GM18508 (cell line): ENCODE results near the gene GALNT2.

Experiments
- ATAC-seq: cut with Tn5 transposase; IDR thresholded peaks from one replicate; pipeline ENCODE4 v1.9.1; 2021; ENCODE audit warnings: moderate number of reproducible peaks; ENCODE audit not compliant: insufficient read depth, unreplicated experiment

GALNT2 gene

DNA sequence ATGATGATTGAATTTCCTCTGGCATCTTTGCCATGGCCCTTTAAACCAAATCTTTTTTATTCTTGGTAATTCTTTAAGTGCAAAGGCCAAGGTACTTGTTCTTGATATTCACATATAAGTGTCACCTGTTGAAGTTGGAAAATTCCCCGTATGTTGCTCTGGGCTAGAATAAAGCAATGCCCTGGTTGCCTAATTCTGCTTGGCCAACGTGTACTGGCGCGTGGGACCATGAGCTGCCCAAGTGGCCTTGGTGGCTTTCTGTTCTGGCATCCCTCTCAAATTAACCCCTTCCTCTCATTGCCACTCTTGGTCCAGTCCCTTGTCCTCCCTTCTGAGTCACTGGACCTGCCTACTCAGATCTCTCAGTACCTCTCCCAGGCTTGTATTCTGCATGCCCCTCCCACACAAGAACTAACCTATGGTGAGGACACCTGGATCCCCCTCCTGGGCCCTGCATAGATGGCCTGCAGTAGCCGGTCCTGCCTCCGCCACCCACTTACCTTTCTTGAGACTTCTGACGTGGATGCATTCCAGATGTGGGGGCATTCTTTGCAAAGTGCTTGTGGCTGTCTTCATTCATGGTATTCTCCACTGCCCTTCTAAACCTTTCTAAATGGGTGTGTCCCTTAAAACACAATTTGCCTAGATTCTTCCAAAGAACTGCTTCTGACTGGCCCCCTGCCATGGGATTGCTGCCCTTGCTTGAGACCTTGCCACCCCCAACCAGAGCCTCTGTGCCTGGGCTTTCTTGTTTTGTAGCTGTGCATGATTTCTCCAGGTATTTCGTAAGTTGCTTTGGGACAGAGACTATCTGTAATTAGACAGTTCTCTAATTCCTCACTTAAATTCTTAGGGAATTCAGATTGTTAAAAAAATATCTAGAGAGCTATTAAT lies 152.4 kb downstream of the GALNT2 start:
- ATAC-seq, result no peak

DNA sequence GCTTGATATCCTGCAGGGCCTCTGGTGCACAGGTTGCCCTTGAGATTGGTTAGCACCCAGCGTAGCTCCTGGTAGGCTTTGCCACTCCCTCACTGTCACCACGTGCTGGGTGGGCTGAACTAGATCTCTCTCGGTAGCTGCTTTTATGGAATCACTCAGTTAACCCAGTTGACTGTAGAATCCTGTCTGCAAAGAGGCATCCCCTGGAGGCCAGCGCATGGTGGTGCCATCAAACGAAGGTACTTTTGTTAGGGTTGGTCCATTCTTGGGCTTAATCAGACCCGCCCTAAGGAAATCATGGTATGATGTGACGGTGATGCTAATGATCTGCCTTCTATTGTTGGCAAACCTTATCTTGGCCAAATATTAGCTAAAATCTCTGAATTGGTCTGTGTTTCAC lies 153.4 kb downstream of the GALNT2 start:
- ATAC-seq, result no peak

DNA sequence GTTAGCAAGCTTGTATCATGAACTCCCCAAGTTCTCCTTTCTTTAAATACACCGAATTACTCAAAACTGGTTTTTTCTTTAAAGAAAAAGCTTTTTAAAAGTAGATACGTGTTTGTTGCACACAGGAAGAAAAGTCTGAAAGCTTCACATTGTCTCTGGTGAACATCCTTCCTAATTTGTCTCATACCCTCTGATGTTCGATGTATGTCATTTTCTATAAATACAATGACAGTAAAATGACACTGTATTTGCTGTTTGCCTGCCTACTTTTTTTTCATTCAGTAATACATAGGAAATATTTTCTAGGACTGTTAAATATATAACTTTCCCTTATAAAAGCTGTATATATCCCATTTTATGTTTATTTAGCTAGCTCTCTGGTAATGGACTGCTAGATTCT lies 153.9 kb downstream of the GALNT2 start:
- ATAC-seq, result no peak

DNA sequence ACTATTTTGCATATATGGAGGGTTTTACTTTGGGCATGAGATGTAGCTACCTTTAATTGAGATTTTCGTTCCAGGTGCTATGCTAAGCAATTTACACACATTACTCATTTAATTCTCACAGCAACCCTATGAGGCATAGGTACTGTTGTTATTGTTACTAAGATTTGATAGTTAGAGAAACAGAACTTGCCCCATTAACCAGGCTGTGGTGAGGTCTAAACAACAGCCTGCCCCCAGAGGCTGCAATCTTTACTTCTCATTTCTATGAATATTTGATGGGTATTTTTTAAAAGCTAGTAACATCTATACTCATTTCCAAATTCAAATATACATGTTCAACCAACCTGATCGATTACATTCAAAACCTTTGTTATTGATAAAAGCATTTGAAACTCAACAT lies 155.6 kb downstream of the GALNT2 start:
- ATAC-seq, result no peak

DNA sequence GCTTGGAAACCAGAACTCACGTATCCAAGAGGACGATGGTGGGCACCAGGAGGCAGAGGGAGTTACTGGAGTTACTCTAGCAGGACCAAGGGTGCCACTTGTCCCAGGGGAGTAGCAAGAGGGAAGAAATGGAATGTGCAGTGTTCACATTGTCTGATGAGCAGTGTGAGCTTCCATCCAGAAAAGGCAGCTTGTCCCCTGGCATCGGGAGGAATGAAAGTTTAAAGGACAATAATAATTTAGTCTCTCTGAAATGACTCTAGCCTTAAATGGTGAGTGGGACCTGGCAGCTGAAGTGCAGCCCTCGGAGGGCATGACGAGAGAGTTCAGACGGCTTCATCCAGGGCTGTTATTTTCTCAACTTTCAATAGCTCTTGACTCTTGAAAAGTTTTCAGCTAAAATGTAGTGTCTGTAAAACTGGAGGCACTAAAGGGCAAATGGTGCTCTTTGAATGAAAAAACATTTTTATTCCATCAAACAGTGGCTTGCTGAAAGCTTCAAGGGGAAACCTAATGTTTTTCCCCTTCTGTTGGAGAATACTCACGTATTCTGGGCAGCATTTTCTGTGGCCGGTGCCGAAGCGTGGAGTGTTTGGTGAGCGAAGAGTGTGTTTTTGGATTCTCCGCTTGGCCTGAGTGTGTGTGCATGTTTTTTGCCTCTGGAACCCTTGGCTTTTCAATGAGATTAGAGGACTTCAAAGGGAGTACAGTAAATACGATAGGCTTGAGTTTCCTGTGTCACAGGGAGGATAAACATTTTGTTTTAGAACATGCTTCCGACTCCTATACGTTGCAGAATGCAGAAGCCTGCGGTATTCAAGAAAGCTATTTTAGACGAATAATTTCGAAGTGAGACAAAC lies 157.3 kb downstream of the GALNT2 start:
- no peak for ATAC-seq

DNA sequence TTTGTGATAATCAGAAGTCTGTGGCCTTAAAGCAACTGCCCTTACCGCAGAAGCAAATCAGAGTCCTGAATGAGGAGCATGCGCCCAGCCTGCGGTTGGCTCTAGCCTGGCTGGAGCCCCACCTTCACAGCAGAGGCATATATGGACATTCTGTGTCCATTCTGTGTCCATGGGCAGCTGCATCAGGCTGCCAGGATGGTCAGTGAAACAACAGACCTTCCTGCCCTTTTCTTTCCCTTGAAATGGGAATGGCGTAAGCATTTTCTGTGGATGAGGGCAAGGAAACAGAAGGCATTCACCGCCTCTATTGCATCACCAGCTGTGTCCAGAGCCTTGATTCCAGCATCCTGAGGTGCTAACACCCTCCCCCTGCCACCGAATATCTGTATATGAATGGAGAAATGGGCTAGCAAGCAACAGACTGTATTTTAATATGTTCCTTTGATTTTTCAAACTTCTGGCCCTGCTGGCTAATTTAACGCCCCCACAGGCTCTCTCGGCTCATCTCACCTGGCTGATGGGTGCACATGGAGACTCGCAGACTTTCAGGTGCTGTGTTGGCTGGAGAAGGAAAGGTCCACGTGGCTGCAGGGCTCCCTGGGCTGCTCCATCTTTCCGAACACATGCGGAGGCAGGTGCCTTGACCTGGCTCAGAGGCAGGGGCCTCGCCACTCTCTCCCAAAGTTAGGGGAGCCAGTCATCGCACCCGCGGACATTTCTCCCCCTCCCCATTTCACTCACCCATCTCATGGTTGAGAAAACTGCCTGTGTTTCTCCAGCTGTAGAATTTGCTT lies 159.2 kb downstream of the GALNT2 start:
- ATAC-seq, result no peak

DNA sequence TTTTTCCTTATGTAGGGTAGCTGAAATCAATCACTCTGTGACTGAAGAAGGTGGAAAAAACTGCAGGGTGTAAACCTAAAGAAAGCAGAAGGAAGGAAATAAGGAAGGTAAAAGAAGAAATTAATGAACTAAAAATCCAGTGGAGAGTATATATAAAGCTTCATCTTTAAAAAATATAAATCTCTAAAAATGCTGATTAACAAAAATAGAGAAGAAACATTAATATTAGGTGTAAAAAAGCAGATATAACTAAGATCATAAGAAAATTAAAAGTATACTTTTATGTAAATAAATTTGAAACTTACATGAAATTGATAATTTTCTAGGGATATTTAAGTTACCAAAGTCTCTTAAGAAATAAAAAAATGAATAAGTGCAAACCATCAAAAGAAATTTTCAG lies 159.8 kb downstream of the GALNT2 start:
- no peak for ATAC-seq

DNA sequence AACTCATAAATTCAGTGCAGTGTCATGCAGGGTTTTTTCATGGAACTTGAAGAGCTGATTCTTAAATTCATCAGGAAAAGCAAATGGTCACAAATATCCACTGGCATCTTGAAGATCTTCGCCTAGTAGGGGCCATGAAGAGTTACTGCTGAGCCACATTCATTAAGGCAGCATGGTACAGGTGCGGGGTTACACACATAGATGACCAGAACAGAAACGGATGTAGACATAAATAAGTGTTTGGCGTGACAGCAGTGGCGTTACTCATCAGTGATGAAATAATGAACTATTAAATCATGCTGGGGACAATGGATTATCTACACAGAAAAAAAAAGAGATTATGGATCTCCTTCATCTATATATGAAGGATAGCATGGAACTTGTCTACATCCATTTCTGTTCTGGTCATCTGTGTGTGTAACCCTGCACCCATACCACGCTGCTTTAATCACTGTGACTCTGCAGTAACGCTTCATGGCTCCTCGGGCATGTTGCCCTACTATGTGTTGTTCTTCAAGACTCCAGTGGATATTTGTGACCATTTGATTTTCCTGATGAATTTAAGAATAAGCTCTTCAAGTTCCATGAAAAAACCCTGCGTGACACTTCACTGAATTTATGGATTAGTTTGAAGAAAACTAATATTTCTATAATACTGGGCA lies 161.3 kb downstream of the GALNT2 start:
- no peak for ATAC-seq

DNA sequence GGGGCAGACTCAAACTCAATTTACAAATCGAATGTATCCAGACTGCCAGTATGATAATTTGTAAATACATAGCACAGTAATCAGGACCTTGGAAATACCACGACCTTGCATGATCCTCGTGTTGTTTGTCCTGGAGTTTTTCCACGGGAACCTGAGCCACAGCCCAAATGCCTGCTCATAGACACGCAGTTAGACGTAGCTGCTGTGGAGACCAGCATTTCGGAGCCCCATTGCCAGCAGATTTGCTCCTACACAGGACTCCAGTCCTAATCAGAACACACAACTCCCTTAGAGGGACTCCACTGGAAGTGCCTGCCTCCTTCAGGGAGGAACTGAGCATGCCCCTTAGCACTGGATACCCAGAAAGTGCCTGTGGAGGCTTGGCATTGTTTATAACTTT lies 163.2 kb downstream of the GALNT2 start:
- no peak for ATAC-seq

DNA sequence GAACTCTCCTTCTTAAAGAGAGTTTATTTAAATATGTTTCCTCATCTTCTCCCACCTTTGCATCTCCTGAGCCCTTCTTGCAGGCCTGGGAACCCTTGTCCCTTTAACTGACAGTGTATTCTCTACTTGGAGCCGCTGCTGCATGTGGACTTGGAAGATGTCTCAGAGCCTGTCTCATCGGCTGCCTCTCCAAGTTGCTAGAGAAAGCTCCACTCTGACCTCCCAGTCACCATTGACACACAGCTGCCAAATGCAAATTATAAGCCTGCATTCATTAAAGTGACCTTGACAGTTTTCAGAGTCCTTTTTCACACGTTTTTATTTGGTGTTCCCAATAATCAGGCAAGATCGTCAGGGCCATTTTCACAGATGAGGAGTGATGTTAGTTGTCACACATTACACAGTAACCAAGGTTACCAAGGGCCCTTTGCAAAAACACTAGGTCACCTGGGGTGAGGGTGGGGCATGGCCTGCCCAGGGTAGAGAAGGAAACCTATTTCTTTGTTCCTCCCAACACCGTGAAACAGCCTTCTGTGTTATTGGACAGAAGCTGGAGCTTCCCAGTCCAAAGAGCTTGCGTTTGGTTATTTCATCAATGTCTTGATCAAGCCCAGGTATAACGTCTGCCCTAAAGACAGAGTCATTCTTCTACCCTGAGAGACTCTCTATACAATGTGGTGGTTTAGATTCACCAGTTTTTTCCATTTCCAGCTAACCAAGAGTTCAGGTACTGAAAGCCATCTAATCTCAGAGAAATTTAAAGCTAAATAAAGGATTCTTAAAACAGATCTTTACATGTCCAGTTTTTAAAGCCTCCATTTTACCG lies 164.1 kb downstream of the GALNT2 start:
- ATAC-seq, result no peak

DNA sequence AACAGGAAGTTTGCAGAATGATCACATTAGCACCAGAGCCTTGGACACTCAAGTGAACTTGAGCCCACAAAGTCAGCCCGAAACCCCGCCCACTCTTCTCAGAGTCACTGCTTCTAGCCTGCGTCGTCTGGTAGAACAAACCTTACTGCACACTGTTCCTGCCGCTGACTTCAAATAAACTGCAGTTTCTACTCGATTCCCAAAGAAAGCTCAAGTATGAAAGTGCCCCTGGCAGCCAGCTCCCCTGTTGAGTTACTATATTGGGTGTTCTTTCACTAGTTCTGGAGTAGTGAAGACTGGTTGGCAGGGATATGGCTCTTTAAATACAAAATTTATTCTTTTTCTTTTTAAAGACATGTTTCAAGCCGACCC lies 164.7 kb downstream of the GALNT2 start:
- ATAC-seq, result no peak

DNA sequence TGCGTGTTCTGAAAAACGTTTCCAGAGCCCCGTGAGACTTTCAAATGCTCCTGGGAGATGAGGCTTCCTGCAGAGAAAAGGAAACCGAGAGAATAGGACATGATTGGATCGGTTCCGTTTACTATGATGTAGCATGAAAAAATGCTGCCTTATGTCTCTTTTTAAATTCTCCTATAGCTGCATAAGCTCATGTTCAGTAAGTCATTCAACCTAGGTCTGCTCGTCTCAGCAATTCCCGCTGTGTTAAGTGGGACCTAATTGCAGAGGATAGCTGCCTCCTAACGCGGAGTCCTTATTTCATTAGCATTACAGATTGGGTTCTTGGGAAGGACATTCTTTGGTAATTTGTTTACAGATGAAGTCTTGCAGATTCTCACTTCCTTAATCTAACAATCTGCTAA lies 165.3 kb downstream of the GALNT2 start:
- ATAC-seq, result no peak

DNA sequence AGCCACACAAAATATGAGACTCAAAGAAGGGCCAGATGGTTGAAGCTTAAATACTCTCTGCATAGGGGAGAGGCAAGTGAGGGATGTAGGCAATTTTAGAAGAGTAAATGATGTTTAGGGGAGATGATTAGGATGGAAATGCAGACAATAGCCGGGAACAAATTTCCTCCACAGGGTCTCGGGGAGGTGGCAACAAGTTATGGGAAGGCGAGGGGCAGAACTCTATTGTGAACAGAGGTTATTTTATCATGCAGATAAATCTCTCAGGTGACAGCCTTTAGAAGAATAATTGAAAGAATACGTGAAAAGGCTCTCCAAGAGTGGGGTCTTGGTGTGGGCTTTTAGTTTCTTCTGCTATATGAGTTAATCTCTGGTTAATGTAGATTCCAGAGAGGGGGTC lies 166.7 kb downstream of the GALNT2 start:
- no peak for ATAC-seq

DNA sequence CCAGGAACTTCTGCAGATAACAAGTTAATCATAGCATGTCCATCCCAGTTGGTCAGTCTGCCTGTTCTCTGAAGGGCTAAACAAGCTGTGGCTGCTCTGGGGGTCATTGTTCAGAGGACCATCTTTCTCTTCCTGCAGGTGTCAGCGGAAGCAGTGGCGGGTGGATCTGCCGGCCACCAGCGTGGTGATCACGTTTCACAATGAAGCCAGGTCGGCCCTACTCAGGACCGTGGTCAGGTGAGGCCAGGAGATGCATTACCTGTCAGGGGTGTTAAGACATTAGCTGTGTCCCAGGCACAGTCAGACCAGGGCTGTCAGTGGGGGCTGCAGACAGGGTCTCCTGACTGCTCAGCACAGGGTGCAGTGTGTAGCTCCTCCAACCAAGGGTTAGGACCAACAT lies 168.8 kb downstream of the GALNT2 start:
- no peak for ATAC-seq

DNA sequence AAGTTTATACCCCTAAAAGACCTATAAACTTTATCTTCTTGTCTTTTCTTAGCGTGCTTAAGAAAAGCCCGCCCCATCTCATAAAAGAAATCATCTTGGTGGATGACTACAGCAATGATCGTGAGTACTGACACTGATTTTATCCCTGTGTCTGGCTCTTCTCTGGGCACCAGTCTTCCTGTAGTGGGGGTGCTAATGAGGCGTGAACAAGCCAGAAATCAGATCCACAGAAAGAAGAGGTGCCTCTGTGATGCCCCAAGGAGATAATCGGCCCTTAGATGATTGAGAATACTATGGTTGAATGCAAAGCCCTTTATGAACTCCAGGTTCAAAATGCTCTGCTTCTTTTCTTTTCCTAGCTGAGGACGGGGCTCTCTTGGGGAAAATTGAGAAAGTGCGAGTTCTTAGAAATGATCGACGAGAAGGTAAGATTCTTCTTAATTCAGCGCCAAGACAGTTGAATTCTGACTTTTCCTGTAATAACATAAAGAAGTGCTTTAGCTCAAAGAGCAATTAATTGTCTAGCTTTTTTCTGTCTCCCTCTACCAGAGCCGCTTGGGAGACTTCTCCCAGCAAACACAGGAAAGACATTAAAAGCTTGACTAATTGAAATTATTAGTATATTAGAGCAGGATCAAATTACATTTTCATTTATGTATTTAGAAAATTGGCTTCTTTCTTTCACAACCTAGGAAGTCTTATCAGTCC lies 169.4 kb downstream of the GALNT2 start:
- ATAC-seq, result no peak

DNA sequence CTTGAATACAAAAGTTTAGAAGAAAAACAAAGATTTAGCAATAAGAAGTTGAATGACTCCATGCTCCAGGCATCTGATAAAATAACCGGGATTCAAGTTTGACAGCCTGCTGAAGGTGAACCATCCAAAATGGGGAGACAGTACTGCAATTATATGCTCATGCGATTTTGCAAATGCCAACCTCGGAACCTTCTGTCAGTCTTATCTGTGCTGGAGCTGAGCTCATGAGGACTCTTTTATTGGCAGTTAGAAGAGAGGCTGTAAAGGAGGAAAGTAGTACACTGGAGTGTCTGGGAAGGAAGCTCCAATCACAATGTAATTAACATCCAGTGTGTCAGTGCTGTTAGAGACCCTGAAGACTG lies 170.0 kb downstream of the GALNT2 start:
- no peak for ATAC-seq

DNA sequence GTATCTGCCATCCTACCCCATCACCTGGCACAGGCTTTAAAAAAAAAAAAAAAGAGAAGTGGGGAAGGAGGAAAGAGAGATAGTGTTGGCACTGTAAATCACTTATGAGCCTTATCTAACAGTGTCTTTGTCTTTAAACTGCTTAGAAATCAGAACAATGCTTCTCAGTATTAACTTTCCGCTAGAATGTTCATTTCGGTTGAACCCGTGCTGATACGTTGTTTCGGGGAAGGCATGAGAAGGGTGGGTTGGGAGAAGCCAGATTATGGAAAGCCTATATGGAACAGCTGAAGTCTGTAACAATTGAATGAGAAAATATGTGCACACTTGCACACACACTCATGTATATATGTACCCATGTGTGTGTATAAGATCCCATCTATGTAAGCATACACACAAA lies 170.8 kb downstream of the GALNT2 start:
- no peak for ATAC-seq

DNA sequence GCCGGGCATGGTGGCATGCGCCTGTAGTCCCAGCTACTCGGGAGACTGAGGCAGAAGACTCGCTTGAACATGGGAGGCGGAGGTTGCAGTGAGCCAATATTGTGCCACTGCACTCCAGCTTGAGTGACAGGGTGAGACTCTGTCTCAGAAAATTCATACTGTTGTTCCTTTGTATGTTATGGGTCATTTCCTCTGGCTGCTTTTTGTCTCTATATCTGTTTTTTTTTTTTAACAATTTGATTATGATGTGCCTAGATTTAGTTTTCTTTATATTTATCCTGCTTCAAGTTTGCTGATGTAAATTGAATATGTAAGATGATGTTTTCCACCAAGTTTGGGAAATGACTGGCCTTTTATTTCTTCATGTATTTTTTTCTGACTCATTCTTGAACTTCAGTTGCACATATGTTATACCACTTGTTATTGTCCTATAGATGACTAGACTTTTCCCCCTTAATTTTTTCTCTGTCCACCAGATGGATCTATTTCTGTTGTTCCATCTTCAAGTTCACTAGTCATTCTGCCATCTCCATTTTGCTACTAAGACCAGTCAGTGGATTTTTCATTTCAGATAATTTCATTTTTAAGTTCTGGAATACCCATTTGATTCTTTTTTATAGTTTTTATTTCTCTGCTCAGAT lies 173.5 kb downstream of the GALNT2 start:
- ATAC-seq, result no peak
